HG03159 (cell line): ENCODE data around the gene GBE1.

Experiments used
- ATAC-seq: cut with Tn5 transposase; IDR thresholded peaks from one replicate; pipeline ENCODE4 v1.9.1; 2021; ENCODE audit warnings: mild to moderate bottlenecking, moderate library complexity; ENCODE audit not compliant: unreplicated experiment

Gene GBE1

DNA sequence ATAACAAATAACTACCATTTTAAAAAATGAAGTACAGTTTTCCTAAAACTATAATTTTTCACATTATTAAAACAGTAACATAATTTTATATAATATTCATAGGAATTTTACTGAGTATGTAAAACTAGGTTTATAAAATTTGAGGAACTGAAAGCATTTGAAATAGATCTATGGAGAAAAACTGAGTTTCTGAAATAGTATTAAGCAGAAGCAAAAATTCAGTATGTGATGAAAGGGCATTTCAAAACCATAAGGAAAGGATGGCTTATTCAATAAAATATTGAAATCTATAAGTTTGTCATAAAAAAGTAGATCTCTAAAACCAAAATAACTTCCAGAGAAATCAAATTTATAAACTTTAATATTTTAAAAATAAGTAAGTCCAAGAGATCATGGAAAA lies 53.4 kb downstream of the GBE1 start:
- ATAC-seq, result no peak

DNA sequence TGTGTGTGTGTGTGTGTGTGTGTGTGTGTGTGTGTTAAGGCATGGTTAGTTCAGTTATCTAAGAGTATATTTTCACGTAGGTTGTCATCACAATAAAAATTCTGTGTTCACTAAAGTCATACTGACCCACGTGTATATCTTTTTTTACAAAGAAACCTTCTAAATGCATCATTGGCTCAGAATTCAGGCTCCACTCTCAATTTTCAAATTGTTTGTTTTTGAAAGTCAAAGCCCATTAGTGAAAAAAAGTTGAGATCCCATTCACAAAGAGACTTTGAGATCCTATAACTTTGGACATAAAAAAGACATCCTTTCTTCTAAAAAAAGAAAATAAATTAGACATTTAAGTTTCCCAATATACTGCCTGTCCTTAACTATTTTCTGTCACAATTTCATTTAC lies 59.3 kb downstream of the GBE1 start:
- ATAC-seq, result no peak

DNA sequence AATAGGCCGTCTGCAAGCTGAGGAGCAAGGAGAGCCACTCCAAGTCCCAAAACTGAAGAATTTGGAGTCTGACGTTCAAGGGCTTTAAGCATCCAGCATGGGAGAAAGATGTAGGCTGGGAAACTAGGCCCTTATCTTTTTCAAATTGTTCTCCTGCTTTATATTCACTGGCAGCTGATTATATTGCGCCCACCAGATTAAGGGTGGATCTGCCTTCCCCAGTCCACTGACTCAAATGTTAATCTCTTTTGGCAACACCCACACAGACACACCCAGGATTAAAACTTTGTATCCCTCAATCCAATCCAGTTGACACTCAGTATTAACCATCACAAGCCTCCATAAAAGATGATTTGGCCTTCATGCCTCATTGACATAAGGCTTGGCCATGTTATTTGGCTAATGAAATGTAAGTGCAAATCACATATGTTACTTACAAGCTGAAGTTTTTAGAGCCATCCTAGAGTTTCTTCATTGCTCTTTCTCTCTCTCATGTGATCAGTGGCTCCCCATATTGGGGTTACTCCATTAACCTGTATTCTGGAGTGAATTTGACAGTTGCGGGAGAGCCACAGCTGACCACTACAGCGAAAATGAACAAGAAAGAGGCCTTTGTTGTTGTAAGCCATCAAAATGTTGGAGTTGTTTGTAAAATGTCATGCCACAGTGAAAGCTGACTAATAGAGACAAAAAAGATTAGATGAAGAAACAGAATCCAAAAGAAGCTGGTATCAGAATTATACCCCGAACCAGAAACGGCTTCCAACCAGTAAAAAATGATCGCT lies 61.7 kb downstream of the GBE1 start:
- ATAC-seq, result no peak

DNA sequence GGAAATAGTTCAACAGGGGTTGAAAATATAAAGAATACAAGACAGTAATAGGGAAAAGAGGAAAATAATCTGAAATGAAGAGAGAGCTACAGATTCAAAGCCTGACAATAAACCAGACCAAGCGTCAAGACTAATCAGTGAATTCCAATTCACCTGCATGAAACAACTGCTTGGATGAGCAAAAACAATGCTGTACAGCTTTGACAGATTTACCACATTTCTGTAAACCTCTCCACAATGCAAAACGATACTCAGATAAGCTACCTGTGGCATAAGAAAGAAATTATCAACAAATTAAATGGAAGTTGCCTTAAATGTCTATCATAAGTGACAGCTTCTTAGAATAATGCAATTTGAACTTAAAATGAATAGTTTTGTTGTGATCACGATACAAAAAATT lies 65.4 kb downstream of the GBE1 start:
- no peak for ATAC-seq

DNA sequence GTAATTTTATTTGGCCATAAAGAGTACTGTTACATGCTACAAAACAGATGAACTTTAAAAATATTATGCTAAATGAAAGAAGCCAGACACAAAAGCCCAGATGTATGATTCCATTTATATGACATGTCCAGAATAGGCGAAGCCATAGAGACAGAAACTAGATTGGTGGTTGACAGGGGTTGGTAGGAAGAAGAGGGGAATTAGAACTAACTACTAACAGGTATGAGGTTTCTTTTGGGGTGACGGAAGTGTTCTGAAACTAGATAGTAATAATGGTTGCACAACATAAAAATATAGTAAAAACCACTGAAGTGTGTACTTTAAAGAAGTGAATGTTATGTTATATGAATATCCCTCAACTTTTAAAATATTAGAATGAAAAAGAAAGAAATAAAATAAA lies 66.1 kb downstream of the GBE1 start:
- peak; percentile 53 for ATAC-seq

DNA sequence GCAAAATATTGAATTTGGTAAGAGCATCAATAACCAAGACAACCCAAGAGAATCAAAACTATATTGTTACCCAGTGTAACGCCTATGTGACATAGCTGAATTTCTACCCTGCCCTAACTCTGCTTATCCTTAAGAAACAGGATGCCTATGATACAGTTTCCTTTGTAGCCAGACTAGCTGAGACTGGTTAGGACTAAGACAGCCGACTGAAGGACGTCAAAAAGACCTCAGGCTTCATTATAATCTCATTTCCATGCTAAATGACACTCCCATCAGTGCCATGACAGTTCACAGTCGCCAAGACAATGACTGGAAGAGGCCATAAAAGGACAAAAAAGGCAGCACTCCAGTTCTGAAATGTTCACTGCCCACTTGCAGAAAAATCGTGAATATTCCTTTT lies 66.8 kb downstream of the GBE1 start:
- ATAC-seq, result no peak

DNA sequence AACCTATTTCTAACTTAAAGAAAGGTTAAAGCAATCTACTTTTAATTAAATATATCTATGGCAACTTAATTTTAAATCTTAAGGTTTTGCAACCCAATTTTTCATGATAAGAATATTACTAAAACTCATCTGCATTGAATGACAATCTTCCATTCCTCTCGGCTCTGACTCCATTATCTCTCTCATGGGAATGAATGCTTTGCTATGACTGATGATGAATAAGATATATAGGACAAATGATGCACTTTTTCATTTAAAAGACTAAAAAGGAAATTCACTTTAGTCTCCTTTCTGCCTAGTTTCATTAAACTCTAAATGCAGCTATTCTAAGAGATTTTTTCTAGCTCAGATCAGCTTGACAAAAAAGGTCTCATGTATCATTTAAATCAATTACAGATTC lies 68.7 kb downstream of the GBE1 start:
- ATAC-seq, result no peak

DNA sequence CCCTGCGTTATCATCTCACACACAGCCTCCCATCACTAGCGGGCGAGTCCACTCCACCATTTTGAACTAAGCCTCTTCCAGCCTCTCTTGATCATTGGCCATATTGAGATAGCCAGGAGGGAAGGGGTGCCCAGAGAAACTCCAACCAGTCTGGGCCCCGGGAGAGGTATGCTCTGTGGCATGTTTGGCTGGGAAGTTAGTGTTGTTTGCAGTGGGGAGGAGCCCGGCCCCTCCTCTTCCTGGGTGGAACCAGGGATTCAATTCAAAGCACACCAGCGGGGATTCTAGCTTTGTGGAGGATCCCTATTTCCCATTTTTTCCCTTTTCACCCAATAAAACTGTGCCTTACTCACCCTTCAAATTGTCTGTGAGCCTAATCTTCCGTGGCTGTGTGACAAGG lies 71.8 kb downstream of the GBE1 start:
- no peak for ATAC-seq

DNA sequence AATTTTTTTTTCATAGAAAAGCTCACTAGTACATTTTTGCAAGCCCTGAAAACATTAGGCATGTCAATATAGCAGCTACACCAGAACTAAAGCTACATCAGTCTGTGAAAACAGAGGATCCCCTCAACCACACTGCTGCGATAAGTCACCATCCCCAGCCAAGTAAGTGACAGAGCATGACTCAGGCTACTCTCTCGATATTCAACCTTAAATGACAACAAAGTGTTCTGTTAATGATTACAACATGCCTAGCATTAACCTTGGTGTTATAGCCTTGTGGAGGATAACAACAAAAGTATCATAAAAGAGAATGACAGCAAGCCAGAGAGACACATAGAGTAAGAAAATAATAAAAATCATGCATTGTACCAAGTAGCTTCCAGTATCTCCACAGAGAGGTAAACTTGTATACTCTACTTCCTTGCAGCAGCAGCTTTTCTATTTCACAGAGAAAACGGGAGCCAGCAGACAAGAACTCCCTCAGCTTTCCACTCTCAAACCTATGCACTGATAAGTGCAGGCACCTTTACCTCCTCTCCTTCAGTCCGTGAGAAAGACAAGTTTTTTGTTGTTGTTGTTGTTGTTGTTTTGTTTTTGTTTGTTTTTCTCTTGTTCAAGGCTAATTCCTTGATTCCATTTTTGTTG lies 76.6 kb downstream of the GBE1 start:
- no peak for ATAC-seq

DNA sequence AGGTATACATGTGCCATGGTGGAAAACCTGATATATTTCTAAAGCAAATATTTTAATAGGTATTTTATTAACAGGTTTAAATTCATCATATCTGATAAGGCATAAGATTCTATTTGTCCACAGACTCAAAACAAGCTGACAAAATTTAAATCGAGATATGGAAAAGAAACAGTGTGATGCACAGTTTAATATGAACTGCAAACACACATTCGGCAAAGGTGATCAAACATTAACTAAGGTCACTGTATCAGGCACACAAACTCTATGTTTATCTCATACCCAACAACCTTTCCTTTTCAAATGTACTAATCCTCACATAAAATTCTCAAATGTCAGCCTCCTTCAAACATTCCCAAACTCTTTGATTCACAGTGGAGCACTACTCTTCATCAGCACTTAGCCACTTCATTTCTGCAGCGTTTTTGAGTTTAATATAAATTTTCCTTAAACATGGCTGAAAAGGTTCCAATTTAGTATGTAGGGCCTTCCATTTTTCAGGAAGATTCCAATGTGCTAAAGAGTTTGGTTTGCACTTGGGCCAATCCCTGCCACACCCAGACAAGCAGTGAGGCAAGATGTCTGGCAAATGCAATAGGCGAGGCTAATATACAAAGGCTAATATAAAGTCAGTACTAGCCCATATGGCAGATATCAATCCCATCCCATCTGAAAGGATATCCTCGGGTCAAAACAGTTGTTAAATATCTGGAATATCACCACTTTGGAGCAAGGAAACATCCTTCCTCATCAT lies 84.6 kb downstream of the GBE1 start:
- no peak for ATAC-seq

DNA sequence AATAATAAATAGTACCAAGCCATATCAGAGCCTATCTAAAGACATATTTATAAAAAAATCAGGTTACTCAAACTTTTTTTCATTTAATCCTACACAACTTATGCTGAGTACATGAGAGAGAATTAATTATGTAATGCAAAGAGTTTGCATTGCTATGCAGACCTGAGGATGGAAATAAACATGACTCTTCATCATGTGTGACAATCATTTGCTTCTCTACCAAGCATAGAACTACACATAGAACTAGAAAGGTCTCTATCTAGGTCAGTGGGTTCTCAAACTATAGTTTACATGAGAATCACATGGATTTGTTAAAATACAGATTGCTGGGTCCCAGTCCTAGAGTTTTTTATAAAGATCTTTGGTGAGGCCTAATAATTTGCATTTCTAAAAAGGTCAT lies 86.8 kb downstream of the GBE1 start:
- no peak for ATAC-seq

DNA sequence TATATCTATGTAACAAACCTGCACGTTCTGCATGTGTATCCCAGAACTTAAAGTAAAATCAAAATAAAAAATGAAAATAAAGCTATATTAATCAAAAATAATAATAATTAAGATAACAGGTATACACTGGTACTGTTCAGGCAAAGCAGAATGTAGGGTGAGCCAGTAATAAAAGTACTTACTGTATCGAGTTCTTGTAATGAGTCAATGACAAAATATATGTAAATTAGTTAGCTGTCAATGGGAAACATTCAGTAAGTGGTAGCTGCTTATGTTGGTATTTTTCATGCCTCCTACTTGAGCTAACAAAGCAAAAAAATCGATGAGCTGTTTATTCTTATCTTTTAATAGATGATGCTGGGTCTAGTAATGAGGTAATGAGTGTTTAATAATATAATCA lies 93.2 kb downstream of the GBE1 start:
- no peak for ATAC-seq

DNA sequence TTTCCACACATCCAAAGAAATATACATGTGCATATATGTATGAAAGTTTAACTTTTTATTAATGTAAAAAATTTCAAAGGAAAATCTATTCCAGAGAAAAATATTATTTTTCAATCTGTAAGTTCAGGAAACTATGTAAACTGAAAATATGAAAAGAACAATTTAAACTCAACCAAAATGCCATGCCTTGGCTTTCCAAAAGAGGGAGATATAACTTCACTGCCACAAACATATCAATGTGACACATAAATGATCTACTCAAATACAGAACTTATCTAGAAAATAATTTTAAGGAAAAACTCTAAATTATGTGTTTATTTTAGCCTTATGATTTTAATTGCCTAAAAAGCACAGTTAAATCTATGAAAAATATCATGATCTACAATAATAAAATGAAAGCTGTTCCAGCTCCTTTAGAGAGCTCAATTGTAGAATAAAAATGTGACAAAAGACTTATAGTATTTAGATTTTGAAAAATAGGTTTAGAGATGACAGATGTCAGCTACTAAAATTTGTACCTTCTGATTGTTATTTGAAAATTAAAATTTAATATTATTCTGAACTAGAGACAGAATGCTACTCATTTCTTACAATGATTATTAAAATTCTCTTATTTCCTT lies 94.8 kb downstream of the GBE1 start:
- ATAC-seq, result no peak

DNA sequence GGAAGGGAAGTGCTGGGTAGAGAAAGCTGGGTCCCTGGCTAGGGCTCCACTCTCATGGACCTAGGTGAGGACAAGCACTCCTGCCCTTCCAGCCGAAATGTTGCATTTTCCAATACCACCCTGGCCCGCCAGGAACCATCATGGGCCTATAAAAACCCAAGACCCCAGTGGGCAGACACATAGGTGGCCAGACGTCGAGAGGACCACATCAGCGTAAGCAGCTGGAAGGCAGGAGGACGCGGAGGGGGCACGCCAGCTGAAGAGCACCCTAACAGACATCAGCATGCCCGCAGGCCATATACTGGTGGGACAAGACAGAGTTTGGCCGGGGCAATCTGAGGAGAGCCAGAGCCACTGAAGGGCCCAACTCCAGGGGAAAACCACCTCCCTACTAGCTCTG lies 98.3 kb downstream of the GBE1 start:
- ATAC-seq, result no peak

DNA sequence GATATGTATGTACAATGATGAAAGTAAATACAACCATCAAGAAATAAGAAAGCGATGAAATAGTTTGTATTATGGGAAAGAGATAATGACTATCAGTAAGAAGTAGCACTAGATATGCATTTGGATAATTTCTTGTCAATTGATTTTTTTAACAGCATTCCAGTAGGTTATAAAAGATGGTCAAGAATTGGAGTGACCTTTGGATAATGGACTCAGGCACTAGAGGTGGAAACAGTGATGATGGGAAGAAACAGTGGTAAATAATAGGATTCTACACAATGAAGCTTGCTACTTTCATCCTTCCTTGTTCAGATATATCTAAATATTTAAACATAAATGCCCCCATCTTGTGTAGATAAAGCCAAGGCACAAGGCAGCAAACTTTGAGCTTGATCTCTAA lies 101.4 kb downstream of the GBE1 start:
- no peak for ATAC-seq

DNA sequence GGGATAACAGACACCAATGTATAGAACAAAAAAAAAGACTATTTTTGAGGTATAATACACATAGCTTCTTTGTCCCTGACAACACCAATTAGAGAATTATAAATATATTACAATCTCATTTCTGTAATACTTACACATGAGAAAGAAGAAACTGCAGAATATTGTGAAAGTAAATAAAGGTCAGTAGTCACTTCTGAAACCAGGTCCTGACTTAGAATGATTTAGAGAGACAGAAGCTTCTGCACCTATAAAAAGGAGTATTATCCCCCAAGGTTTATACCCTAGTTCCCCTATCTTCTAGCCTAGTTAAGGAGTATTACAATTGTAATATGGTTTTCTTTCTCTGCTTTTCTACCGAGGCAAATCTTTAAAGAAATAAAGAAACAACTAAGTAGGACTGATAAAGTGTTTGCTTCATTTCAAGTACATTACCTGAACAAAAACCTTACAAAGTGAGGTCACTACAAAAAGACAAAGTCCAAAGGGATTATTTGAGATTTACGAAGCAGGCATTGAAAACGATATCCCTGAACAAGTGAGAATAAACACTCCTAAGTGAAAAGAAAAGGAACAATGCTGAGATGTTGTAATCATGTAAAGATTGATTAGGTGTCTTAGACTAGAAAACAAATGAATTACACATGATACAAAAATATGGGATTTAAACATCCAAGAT lies 103.0 kb downstream of the GBE1 start:
- no peak for ATAC-seq

DNA sequence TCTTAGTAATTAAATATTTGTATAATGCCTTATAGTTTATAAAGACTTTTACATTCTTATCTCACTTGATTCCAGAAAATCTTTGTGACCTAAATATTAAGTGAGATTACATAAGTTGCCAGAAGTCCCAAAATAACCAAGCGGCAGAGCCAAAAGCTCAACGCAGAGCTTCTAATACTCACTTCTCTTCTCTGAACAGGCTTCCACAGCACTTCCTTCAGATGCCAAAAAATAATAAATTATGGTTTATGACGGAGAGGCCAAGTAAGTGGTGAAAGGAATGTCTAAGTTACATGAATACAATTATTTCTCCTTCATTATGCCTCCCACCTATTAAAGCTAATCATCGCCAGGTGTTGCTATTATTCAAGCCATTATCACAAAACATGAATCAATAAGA lies 110.3 kb downstream of the GBE1 start:
- no peak for ATAC-seq

DNA sequence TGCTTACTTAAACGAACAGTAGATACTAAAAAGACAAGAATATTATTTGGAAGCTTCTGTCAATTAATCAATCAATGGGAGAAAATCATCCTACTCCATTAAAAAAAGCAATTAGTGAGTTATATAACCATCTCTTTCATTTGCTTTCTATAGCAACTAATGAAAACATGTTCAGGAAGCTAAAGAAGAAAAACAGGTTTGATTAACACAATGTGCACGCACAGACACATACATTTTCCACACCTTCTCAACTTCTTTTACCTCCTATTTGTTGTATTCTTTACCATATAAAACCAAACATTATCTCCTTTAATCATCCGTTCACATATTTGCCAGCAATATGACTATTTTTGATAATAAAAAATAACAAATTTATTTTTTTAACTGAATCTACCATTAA lies 111.3 kb downstream of the GBE1 start:
- no peak for ATAC-seq

DNA sequence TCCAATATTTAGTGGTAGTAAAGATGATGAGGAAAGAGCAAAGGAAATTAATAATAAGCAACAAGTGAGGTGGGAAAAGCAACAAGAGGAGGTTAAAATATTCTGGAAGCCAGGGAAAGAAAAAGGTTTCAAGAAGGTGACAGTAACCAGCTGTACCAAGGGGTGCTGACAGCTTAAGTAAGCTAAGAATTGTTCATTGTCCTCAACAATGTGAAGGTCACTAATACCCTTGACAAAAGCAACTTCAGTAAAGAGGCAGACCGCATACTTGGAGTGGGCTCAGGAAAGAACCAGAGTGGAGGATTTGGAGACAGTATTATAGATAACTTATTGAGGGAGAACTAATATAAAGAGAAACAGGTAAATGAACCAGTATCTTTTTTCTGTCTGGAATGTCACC lies 116.2 kb downstream of the GBE1 start:
- ATAC-seq, result no peak

DNA sequence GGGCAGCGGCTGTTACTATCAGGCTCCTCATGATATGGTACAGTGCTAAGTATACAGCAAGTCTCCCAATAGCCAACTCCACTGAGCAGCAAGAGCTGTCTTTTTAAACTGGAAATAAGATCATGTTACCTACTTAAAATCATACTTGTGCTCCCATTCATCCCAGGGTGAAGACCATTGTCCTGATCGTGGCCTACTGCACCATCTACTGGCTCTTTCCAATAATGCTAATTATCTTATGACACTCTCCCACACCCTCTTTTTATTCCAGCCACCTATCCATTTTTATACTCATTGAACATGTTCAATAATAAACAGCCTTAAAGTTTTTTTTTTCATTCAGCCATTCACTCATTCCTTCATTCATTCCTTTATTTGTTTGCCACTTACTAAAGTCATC lies 117.7 kb downstream of the GBE1 start:
- no peak for ATAC-seq

DNA sequence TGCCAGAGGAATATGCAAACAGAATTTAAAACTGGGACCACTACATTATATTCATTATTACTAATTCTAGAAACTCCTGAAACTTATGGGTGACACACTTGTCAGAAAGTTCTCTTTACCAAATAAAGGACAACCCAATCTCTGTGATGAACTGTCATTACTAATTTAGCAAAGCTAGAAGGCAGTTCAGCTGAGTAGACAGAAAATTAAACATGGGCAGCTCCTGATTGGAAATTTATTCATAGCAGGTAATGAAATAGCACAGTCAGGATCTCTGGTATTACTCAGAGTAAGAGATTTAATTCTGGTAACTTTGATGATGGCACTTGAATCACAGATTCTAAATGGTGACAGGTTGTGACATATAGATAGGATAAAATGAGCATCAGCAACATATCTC lies 123.0 kb downstream of the GBE1 start:
- no peak for ATAC-seq
